Activated CD8-positive, alpha-beta T cell treated with anti-CD3 and anti-CD28 coated beads for 36 hours (primary cell): Measurements from ENCODE around the gene GTPBP3. TPM values are rescaled to one million over a fixed set of nuclear protein-coding genes. Genes with fewer than 3 reads are reported as not detected.

Experiments
- ATAC-seq: fragments of 200-7000 bp; cut with Tn5 transposase; one replicate; pipeline ENCODE4 v1.10.0; 2021; ENCODE audit warnings: mild to moderate bottlenecking, moderate library complexity
- CTCF ChIA-PET: fragments of 350-600 bp; sonication (Branson Sonifier 250); formaldehyde crosslinking; loops from one replicate; lab custom pipeline; 2021; ENCODE audit warnings: antibody characterized with exemption; lab: Charles Lee
- POLR2A ChIA-PET: fragments of 350-600 bp; sonication (Branson Sonifier 250); formaldehyde crosslinking; loops from one replicate; lab custom pipeline; 2021; ENCODE audit warnings: antibody characterized with exemption; lab: Charles Lee
- DNase-seq: peaks from one replicate; pipeline ENCODE4 v3.0.0-alpha.2; 2020
- H3K27ac Mint-ChIP-seq: one replicate; pipeline ENCODE4 v1.8.0; 2021; ENCODE audit warnings: mild to moderate bottlenecking, mixed read lengths
- H3K27me3 Mint-ChIP-seq: one replicate; pipeline ENCODE4 v1.8.0; 2021; ENCODE audit warnings: mixed read lengths
- H3K36me3 Mint-ChIP-seq: one replicate; pipeline ENCODE4 v1.8.0; 2021; ENCODE audit warnings: low read depth, mixed read lengths
- H3K4me1 Mint-ChIP-seq: one replicate; pipeline ENCODE4 v1.8.0; 2021; ENCODE audit warnings: low read depth, mixed read lengths
- H3K4me3 Mint-ChIP-seq: one replicate; pipeline ENCODE4 v1.8.0; 2021; ENCODE audit warnings: mild to moderate bottlenecking, moderate library complexity, mixed read lengths
- H3K9me3 Mint-ChIP-seq: one replicate; pipeline ENCODE4 v1.8.0; 2021; ENCODE audit warnings: mixed read lengths
- CTCF ChIP-seq: fragments of 200-600 bp; IDR thresholded peaks from one replicate; pipeline ENCODE4 v1.8.0; 2022; ENCODE audit warnings: antibody characterized with exemption, mild to moderate bottlenecking
- intact Hi-C: fragments of 100-400 bp; cut with micrococcal nuclease; formaldehyde crosslinking; loops from one replicate; pipeline ENCODE4 v1.10.0; 2022
- total RNA-seq, 2 experiments: library from RNA; stranded (reverse); gene quantifications; one replicate each; pipeline ENCODE4 v1.2.3, GENCODE V29; 2021

The GTPBP3 gene
- total RNA-seq, 2 experiments from 2014 or later, result 43.8 to 45.4 TPM

DNA sequence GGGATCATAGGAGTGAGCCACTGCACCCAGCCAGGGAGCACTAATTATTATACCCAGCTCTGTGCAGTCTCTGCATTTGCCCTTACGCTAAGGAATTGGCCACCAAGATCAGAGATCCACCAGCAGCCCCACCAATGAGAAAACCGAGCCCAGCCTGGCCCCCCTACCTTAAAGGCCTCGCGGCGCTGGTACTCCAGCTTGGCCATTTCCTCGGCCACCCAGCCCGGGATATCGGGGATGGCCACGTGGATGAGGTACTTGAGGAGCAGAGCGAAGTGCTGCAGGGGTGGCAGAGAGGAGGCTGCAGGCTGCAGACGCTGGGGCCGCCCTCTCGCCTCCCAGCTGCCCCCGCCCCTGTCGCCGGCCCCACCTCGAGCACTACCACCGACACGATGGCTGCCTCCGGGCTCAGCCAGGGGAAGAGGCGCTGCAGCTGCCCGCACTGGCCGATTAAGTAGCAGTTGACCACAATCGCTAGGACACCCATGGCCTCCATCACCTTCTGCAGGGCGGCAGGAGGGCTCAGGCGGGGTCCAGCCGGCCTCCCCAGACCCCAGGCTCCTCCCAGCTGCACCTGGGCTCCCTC lies 10.2 kb upstream of the GTPBP3 start:
- Mint-ChIP-seq H3K27me3 (no peaks in the 10 kb centered on the region), H3K9me3 (no peaks in the 10 kb centered on the region), H3K4me3 (no peak overlapping the region), H3K36me3 (peaks cover 5% of the 10 kb centered on the region), H3K4me1 (peaks cover 10% of the 10 kb centered on the region), H3K27ac (no peak overlapping the region)
- CTCF ChIA-PET, result interaction anchor here (0.9 to 1.6 kb wide), 2 partner anchors 18 to 19 kb away, joined by 4 to 6 read pairs; partner anchors contain the start of gene DDA1
- intact Hi-C loops, result no loop called here
- POLR2A ChIA-PET, result interaction anchor here (0.6 to 1.9 kb wide), 5 partner anchors 10 to 107 kb away, joined by 3 to 4 read pairs (median 4); no protein-coding TSS in a partner anchor
- ATAC-seq, result no peak
- TF ChIP-seq CTCF, result no peak
- DNase-seq, result no peak

DNA sequence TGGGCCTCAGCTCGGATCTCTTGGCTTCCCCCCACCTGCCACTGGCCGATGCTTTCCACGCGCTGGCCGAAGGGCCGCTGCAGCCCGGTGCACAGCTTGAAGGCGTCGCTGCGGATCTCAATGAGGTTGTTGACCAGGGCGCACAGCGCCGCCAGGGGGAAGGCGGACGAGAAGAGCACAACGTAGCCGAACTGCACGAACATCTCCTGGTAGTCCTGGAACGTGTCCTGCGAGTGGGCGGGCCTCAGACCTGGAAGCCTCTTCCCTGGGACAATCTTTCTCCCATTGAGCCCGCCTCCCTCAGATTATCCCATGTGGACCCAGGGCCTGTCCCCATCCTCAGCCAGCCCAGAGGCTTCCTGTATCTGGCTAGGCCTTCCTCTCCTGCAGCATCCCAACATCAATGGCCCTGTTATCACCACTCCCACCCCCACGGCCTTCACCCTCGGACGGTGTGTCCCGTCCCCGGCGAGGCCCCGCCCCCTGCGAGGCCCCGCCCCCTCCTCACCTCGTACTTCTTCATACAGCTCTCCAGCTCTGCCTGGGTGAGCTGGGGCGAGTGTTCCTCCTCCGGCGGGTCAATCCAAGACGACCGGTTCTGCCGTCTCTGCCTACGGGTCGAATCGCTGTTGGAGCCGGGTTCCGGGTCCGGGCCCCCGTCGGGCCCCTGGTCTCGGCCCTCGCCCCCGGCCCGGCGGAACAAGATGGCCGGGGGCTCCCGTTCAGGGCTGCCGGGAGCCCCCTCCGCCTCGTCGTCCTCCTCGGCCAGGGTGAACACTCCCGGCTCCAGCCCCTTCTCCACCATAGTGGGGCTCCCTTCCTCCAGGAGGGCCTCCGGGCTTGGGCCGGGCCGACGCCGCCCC lies 9.5 kb upstream of the GTPBP3 start:
- Mint-ChIP-seq H3K4me3 (peak overlapping the region; percentile 65), H3K36me3 (no peaks in the 10 kb centered on the region), H3K27ac (no peak overlapping the region), H3K9me3 (no peaks in the 10 kb centered on the region), H3K27me3 (no peaks in the 10 kb centered on the region), H3K4me1 (peaks cover 10% of the 10 kb centered on the region)
- CTCF ChIA-PET, result interaction anchor here (0.7 to 0.9 kb wide), 2 partner anchors 19 to 21 kb away, joined by 3 to 4 read pairs; partner anchors contain the start of gene DDA1
- POLR2A ChIA-PET, result interaction anchor here (0.6 to 1.9 kb wide), 8 partner anchors 11 to 107 kb away, joined by 3 to 8 read pairs (median 4); partner anchors contain the start of genes DDA1 and MRPL34
- intact Hi-C loops, result no loop called here
- peak; percentile 74 for ATAC-seq
- peak; percentile 66 for DNase-seq
- TF ChIP-seq CTCF, result no peak

DNA sequence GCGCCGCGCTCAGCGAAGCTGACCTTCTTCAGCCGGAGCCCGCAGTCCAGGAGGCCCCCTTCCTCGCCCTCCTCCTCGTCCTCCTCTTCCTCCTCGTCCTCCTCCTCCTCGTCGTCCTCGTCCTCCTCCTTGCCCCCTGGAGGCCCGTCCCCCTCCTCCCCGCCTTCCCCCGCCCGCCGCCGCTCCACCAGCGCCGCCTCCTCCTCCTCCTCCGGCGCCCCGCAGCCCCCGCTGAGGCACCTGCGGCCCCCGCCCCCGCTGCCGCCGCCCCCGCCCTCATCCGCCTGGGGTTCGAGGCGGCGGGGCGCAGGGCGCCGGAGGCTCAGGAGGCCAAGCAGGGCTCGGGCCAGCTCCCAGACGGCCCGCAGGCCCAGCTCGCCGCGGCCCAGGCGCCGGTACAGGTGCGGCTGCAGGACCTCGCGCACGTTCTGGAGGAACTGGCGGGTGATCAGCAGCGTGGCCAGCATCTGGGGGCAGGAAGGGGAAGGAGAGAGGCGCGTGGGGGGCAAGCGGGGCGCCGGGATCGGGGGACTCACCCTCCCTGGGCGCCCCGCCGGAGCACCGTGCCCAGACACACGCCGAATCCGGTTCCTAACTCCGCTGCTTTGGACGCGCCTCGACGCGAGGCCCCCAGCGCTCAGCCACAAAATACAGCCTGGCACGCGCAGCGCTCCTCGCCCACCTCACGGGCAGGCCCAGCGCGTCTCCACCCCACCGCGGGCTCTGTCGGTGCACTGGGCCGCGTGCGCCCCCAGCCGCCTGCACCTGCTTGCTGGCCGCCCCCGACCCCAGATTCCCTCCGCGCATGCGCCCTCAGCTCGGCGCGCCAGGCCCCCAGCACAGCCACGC lies 8.6 kb upstream of the GTPBP3 start:
- DNase-seq (peak; percentile 52), ATAC-seq (peak; percentile 18)
- Mint-ChIP-seq H3K4me3 (peak overlapping the region; percentile 65), H3K27me3 (no peaks in the 10 kb centered on the region), H3K9me3 (no peaks in the 10 kb centered on the region), H3K36me3 (no peaks in the 10 kb centered on the region), H3K27ac (peak overlapping the region; percentile 34), H3K4me1 (peaks cover 14% of the 10 kb centered on the region)
- intact Hi-C loops, result no loop called here
- ChIA-PET POLR2A (interaction anchor here (1.0 to 1.9 kb wide), 4 partner anchors 12 to 24 kb away, joined by 3 to 8 read pairs (median 4); partner anchors contain the start of genes DDA1 and MRPL34), CTCF (interaction anchor here (0.7 to 1.7 kb wide), 2 partner anchors 22 to 57 kb away, joined by 3 to 5 read pairs; no protein-coding TSS in a partner anchor)
- no peak for TF ChIP-seq CTCF

DNA sequence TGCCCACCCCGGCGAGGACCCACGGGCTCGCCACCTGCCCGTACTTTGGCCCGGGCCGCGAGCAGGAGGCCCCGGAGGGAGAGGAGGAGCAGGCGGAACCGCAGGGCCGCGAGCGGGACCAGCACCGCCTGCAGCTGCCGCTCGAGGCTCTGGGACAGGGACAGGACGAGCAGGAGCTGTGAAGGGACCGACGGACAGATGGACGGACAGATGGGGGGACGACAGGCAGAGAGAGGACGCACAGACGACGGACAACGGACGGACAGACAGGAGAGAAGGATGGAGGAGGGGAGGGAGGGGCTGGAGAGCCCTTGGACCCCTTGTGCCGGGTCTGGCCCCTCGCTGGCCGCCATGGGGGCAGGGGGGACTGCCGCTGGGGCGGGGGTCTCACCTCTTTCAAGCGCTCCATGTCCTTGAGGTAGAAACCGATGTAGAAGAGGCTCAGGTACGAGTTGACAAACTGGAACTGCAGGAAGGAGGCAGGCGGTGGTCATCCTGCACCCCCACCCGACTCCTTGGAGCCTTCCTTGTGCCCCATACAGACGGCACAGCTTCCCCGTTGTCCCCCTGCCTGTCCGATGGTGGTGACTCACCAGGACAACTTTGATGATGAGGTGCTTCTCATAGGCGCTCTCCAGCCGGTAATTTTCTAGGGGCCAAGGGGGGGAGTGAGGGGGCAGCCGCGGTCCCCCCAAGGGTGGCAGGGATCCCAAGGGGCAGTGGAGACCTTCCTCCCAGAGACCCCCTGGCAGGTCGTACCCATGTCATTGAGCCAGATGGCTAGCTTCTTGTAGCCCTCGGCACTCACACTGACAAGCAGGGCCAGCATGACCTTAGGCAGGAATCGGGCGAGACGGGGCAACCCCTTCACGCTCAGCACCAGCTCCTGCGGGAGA lies 7.7 kb upstream of the GTPBP3 start:
- Mint-ChIP-seq H3K36me3 (no peaks in the 10 kb centered on the region), H3K4me3 (peak overlapping the region; percentile 57), H3K27ac (no peak overlapping the region), H3K27me3 (no peaks in the 10 kb centered on the region), H3K9me3 (no peaks in the 10 kb centered on the region), H3K4me1 (peaks cover 17% of the 10 kb centered on the region)
- ATAC-seq, result no peak
- DNase-seq, result no peak
- ChIA-PET POLR2A (interaction anchor here (0.5 to 1.4 kb wide), 4 partner anchors 20 to 27 kb away, joined by 3 to 4 read pairs (median 3); partner anchors contain the start of genes ABHD8, DDA1 and MRPL34), CTCF (interaction anchor here (1.7 kb wide), 1 partner anchor 56 kb away, joined by 5 read pairs; no protein-coding TSS in a partner anchor)
- no peak for TF ChIP-seq CTCF
- intact Hi-C loops, result no loop called here
